Testis (tissue), 2 donors: Measurements from ENCODE around the gene PLA2R1.

Experiments
- CTCF ChIP-seq, 3 experiments: fragments of 450-650 bp in 2 of 3; fragments of 200-600 bp in 1 of 3; sonication (generic) in 1 of 3; IDR thresholded peaks; one replicate each; pipeline ENCODE4 v1.5.1; 2016 to 2019; ENCODE audit warnings: antibody characterized with exemption in 3 of 3, mild to moderate bottlenecking in 2 of 3, moderate library complexity in 1 of 3
- POLR2A ChIP-seq: fragments of 450-650 bp; IDR thresholded peaks from one replicate; pipeline ENCODE4 v1.6.1; 2017; ENCODE audit warnings: antibody characterized with exemption, mild to moderate bottlenecking, moderate library complexity

GRCh38 chr2:160051371-160051800 lies 11.0 kb downstream of the PLA2R1 start:
- no peak for TF ChIP-seq POLR2A
- no peak for TF ChIP-seq CTCF (IDR thresholded peaks at IDR 0.05)
